Measurements from ENCODE around the gene L3HYPDH.

Gene L3HYPDH

DNA sequence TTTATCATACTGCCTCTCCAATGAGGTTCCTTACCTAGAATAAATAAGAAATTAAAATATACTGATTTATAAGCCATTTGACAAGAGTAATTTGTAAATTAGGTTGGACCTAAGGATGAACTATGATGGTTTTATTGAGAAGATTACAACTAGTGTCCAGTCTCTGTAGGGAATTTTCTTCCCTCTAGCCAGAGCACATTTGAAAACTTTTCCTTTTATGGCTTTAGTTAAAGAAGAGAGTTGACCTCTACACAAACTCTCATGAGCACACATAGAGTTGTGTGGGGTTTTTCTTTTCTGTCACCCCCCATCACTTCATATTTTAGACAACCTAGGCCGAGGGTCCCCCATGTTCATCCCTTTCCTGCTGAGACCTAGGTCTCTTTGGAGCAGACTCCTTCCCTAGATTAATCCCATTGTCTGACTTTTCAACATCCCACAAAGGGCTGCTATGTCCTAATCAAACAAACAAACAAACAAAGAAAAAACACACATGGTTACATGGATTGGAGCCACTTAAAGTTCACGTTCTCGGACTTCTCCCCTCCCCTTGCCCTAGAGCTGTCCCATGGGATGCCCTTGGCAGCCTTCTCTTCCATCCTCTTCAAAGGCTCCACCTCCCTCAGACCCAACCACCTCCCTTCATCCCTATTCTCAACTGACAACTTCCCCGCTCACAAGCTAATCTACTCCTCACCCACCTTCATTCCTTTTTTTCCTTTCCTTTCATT lies 59.7 kb downstream of the L3HYPDH start:
- no peak for DNase-seq

All from MV-4-11 (cell line).